ENCODE data around the gene HABP2.

The HABP2 gene

GRCh38 chr10:113618338-113618737 lies 65.5 kb downstream of the HABP2 start:
- no peaks in the 10 kb centered on the region for H3K36me3 ChIP-seq (replicated peaks in 1 of 2; ENCODE audit: control insufficient read depth in 2 of 2, insufficient read depth in 2 of 2, low read length in 2 of 2)
- H2AFZ ChIP-seq (ENCODE audit: low read length), result no peak overlapping the region
- no CpG with 5 or more reads among the region's 7 CpGs for WGBS, 2 donors (ENCODE audit: extremely low coverage in 2 of 2, insufficient read length in 2 of 2, insufficient replicate concordance in 1 of 2)
- no peak overlapping the region for H2BK12ac ChIP-seq (ENCODE audit: low read length)
- no peak overlapping the region for H3K9ac ChIP-seq (ENCODE audit: low read depth, low read length, poor library complexity)
- DNase-seq (ENCODE audit: low spot score), result no peak
- no peak overlapping the region for H3K27ac ChIP-seq (replicated peaks; ENCODE audit: low read length)
- no peaks in the 10 kb centered on the region for H3K79me1 ChIP-seq (ENCODE audit: low read depth, low read length)
- peaks cover 17 to 39% of the 10 kb centered on the region in 2 donors for H3K4me1 ChIP-seq (ENCODE audit: control insufficient read depth in 2 of 2, insufficient read depth in 1 of 2, low read depth in 1 of 2, low read length in 2 of 2)
- no peak overlapping the region for H3K4ac ChIP-seq (ENCODE audit: low read length)
- H3K9me3 ChIP-seq (replicated peaks in 1 of 2; ENCODE audit: control insufficient read depth in 2 of 2, insufficient read depth in 1 of 2, low read depth in 1 of 2, low read length in 2 of 2), result peaks cover 0 to 1% of the 10 kb centered on the region in 2 donors
- no peak overlapping the region for H3K4me2 ChIP-seq (ENCODE audit: insufficient read depth, low read length, poor library complexity, severe bottlenecking)
- H3K27me3 ChIP-seq (ENCODE audit: control insufficient read depth in 3 of 3, insufficient read depth in 3 of 3, low read depth in 1 of 3, low read length in 3 of 3), result peaks cover 0 to 7% (median 0%) of the 10 kb centered on the region in 3 experiments
- no peak overlapping the region for H4K8ac ChIP-seq (ENCODE audit: low read depth, low read length)
- no peak overlapping the region for H2BK15ac ChIP-seq (ENCODE audit: low read length)
- H4K91ac ChIP-seq (ENCODE audit: low read depth, low read length, poor library complexity), result no peak overlapping the region
- no peak overlapping the region for H2AK5ac ChIP-seq (ENCODE audit: low read depth, low read length)
- H3K18ac ChIP-seq (ENCODE audit: low read length), result no peak overlapping the region
- no peak overlapping the region for H3K23ac ChIP-seq (ENCODE audit: low read depth, low read length, poor library complexity)
- H3K4me3 ChIP-seq (ENCODE audit: low read length in 2 of 2), result no peak overlapping the region
- H2BK120ac ChIP-seq (ENCODE audit: low read depth, low read length), result no peak overlapping the region
- no peak overlapping the region for H3K14ac ChIP-seq (ENCODE audit: low read length)
- no peak overlapping the region for H2BK5ac ChIP-seq (ENCODE audit: low read length)

DNA sequence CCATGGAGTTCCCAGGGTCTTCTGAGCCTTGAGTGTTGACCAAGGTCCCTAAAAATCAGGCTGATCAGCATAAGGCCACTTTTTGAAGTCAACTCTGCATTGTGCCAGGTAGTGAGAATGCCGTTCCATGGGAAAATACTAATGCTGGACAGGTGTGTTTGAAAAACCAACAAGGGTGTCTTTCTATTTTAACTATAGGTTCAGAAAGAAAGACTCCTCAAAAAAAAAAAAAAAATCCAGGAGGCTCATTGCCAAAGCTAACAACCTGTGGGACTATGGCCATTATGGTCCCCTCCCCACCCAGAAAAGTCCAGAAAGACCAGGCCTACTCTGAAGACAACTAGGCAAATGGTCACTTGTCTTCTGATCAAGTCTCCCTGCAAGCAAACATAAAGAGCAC lies 66.5 kb downstream of the HABP2 start:
- H2BK12ac ChIP-seq (ENCODE audit: low read length), result no peak overlapping the region
- no peak overlapping the region for H3K14ac ChIP-seq (ENCODE audit: low read length)
- H3K4ac ChIP-seq (ENCODE audit: low read length), result no peak overlapping the region
- H4K91ac ChIP-seq (ENCODE audit: low read depth, low read length, poor library complexity), result no peak overlapping the region
- H3K4me1 ChIP-seq (ENCODE audit: control insufficient read depth in 2 of 2, insufficient read depth in 1 of 2, low read depth in 1 of 2, low read length in 2 of 2), result peaks cover 15 to 31% of the 10 kb centered on the region in 2 donors
- no peaks in the 10 kb centered on the region for H3K36me3 ChIP-seq (replicated peaks in 1 of 2; ENCODE audit: control insufficient read depth in 2 of 2, insufficient read depth in 2 of 2, low read length in 2 of 2)
- no peaks in the 10 kb centered on the region for H3K79me1 ChIP-seq (ENCODE audit: low read depth, low read length)
- peak overlapping the region; percentile 1 for H3K18ac ChIP-seq (ENCODE audit: low read length)
- peaks cover 0 to 1% of the 10 kb centered on the region in 2 donors for H3K9me3 ChIP-seq (replicated peaks in 1 of 2; ENCODE audit: control insufficient read depth in 2 of 2, insufficient read depth in 1 of 2, low read depth in 1 of 2, low read length in 2 of 2)
- no peak overlapping the region for H3K4me3 ChIP-seq (ENCODE audit: low read length in 2 of 2)
- H2BK5ac ChIP-seq (ENCODE audit: low read length), result no peak overlapping the region
- H3K27ac ChIP-seq (replicated peaks; ENCODE audit: low read length), result no peak overlapping the region
- H2BK120ac ChIP-seq (ENCODE audit: low read depth, low read length), result peak overlapping the region; percentile 37
- no peak overlapping the region for H2AFZ ChIP-seq (ENCODE audit: low read length)
- no peak for DNase-seq (ENCODE audit: low spot score)
- H4K8ac ChIP-seq (ENCODE audit: low read depth, low read length), result no peak overlapping the region
- H2AK5ac ChIP-seq (ENCODE audit: low read depth, low read length), result peak overlapping the region; percentile 5
- WGBS, 2 donors (ENCODE audit: extremely low coverage in 2 of 2, insufficient read length in 2 of 2, insufficient replicate concordance in 1 of 2), result no CpG with 5 or more reads among the region's 1 CpG
- no peak overlapping the region for H3K9ac ChIP-seq (ENCODE audit: low read depth, low read length, poor library complexity)
- H2BK15ac ChIP-seq (ENCODE audit: low read length), result peak overlapping the region; percentile 8
- no peak overlapping the region for H3K23ac ChIP-seq (ENCODE audit: low read depth, low read length, poor library complexity)
- no peak overlapping the region for H3K4me2 ChIP-seq (ENCODE audit: insufficient read depth, low read length, poor library complexity, severe bottlenecking)
- H3K27me3 ChIP-seq (ENCODE audit: control insufficient read depth in 3 of 3, insufficient read depth in 3 of 3, low read depth in 1 of 3, low read length in 3 of 3), result peaks cover 0 to 11% (median 0%) of the 10 kb centered on the region in 3 experiments

DNA sequence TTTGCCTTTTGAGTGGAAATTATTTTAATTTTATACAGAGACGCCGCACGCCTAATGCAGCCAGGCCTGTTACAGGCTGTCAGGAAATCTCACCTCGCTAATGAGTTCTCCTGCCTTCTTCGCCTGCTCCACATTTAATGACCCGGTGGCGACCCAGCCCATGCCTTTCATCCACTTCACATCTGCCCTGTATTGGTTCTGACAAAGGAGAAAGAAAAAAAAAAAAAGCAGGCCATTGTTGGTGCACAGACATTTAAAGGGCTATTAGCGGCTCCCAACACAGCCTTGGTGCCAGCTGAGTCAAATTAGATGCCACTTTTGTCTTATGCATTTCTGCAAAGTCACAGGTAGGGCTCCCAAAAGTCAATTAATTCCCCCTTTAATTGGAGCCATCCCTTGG lies 67.7 kb downstream of the HABP2 start:
- peak; percentile 47 for DNase-seq (ENCODE audit: low spot score)
- Histone ChIP-seq H4K91ac (ENCODE audit: low read depth, low read length, poor library complexity) (no peak overlapping the region), H2BK15ac (ENCODE audit: low read length) (no peak overlapping the region), H2BK5ac (ENCODE audit: low read length) (no peak overlapping the region), H3K9ac (ENCODE audit: low read depth, low read length, poor library complexity) (no peak overlapping the region), H4K8ac (ENCODE audit: low read depth, low read length) (no peak overlapping the region), H3K14ac (ENCODE audit: low read length) (no peak overlapping the region), H3K27ac (replicated peaks; ENCODE audit: low read length) (peak overlapping the region; percentile 79), H3K4me1 (ENCODE audit: control insufficient read depth in 2 of 2, insufficient read depth in 1 of 2, low read depth in 1 of 2, low read length in 2 of 2) (peaks cover 10 to 26% of the 10 kb centered on the region in 2 donors), H3K27me3 (ENCODE audit: control insufficient read depth in 3 of 3, insufficient read depth in 3 of 3, low read depth in 1 of 3, low read length in 3 of 3) (peaks cover 0 to 16% (median 0%) of the 10 kb centered on the region in 3 experiments), H2BK120ac (ENCODE audit: low read depth, low read length) (no peak overlapping the region), H3K4me3 (ENCODE audit: low read length in 2 of 2) (no peak overlapping the region), H3K36me3 (replicated peaks in 1 of 2; ENCODE audit: control insufficient read depth in 2 of 2, insufficient read depth in 2 of 2, low read length in 2 of 2) (no peaks in the 10 kb centered on the region), H3K23ac (ENCODE audit: low read depth, low read length, poor library complexity) (no peak overlapping the region), H3K4ac (ENCODE audit: low read length) (no peak overlapping the region), H2AK5ac (ENCODE audit: low read depth, low read length) (no peak overlapping the region), H2AFZ (ENCODE audit: low read length) (no peak overlapping the region), H3K9me3 (replicated peaks in 1 of 2; ENCODE audit: control insufficient read depth in 2 of 2, insufficient read depth in 1 of 2, low read depth in 1 of 2, low read length in 2 of 2) (peaks cover 0 to 1% of the 10 kb centered on the region in 2 donors), H3K79me1 (ENCODE audit: low read depth, low read length) (no peaks in the 10 kb centered on the region), H3K18ac (ENCODE audit: low read length) (peak overlapping the region; percentile 18), H2BK12ac (ENCODE audit: low read length) (no peak overlapping the region), H3K4me2 (ENCODE audit: insufficient read depth, low read length, poor library complexity, severe bottlenecking) (no peak overlapping the region)
- no CpG with 5 or more reads among the region's 8 CpGs for WGBS, 2 donors (ENCODE audit: extremely low coverage in 2 of 2, insufficient read length in 2 of 2, insufficient replicate concordance in 1 of 2)

DNA sequence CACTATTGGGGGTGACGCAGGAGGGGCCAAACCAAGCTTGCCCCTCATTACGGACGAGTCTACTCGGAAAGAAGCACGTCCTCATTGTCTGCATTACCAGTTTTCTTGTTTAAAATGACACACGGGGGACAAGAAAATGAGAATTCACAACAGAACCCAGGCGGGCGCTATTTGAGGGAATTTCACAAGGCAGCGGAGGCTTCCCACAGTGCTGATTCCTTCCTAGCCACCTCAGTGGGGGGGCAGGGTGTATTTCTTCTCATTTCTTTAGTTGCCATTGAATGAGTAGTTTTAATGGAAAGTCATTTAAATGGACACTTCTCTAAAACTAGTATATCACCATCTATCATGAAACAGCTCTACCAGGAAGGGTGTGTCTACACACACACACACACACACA lies 68.1 kb downstream of the HABP2 start:
- Histone ChIP-seq H3K23ac (ENCODE audit: low read depth, low read length, poor library complexity) (no peak overlapping the region), H2BK5ac (ENCODE audit: low read length) (no peak overlapping the region), H3K4ac (ENCODE audit: low read length) (no peak overlapping the region), H3K36me3 (replicated peaks in 1 of 2; ENCODE audit: control insufficient read depth in 2 of 2, insufficient read depth in 2 of 2, low read length in 2 of 2) (no peaks in the 10 kb centered on the region), H3K79me1 (ENCODE audit: low read depth, low read length) (no peaks in the 10 kb centered on the region), H3K4me2 (ENCODE audit: insufficient read depth, low read length, poor library complexity, severe bottlenecking) (peak overlapping the region; percentile 12), H3K9ac (ENCODE audit: low read depth, low read length, poor library complexity) (no peak overlapping the region), H4K8ac (ENCODE audit: low read depth, low read length) (no peak overlapping the region), H3K27ac (replicated peaks; ENCODE audit: low read length) (peak overlapping the region; percentile 79), H3K4me1 (ENCODE audit: control insufficient read depth in 2 of 2, insufficient read depth in 1 of 2, low read depth in 1 of 2, low read length in 2 of 2) (peaks cover 10 to 26% of the 10 kb centered on the region in 2 donors), H3K4me3 (ENCODE audit: low read length in 2 of 2) (no peak overlapping the region), H2AFZ (ENCODE audit: low read length) (no peak overlapping the region), H2BK15ac (ENCODE audit: low read length) (no peak overlapping the region), H2AK5ac (ENCODE audit: low read depth, low read length) (peak overlapping the region; percentile 26), H2BK120ac (ENCODE audit: low read depth, low read length) (no peak overlapping the region), H3K14ac (ENCODE audit: low read length) (no peak overlapping the region), H2BK12ac (ENCODE audit: low read length) (no peak overlapping the region), H3K9me3 (replicated peaks in 1 of 2; ENCODE audit: control insufficient read depth in 2 of 2, insufficient read depth in 1 of 2, low read depth in 1 of 2, low read length in 2 of 2) (peaks cover 0 to 1% of the 10 kb centered on the region in 2 donors), H3K27me3 (ENCODE audit: control insufficient read depth in 3 of 3, insufficient read depth in 3 of 3, low read depth in 1 of 3, low read length in 3 of 3) (peaks cover 0 to 16% (median 0%) of the 10 kb centered on the region in 3 experiments), H3K18ac (ENCODE audit: low read length) (peak overlapping the region; percentile 18), H4K91ac (ENCODE audit: low read depth, low read length, poor library complexity) (no peak overlapping the region)
- no peak for DNase-seq (ENCODE audit: low spot score)
- WGBS, 2 donors (ENCODE audit: extremely low coverage in 2 of 2, insufficient read length in 2 of 2, insufficient replicate concordance in 1 of 2), result no CpG with 5 or more reads among the region's 9 CpGs
